ENCODE data around the gene ANKZF1.

DNA sequence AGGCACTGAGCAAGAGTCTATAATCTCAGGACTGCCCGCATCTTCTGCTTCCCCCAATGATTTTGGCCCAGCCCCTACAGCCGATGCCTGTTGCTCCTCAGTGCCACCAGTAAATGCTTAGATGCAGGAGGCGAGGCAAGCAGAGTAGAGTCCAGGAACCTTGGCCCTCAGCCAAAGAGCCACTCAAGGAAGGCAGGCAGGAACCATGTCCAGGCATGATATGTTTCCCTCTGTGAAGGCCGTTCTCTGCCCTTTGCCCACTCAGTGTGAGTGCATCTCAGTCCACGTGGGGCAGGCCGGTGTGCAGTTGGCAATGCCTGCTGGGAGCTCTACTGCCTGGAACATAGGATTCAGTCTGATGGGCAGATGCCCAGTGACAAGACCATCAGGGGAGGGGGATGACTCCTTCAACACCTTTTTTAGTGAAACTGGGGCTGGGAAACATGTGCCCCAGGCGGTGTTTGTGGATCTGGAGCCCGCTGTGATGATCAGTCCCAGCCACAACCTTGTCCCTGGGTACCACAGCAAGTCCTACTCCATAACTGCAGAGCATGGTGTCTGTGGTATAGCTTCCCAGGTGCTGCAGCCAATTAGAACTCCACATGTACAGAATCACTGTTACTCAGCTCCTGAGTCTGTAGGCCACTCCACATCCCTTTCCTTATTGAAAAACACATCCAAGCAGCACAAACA, 39.9 kb downstream of the ANKZF1 start:
- TF ChIP-seq, protein P1, sequence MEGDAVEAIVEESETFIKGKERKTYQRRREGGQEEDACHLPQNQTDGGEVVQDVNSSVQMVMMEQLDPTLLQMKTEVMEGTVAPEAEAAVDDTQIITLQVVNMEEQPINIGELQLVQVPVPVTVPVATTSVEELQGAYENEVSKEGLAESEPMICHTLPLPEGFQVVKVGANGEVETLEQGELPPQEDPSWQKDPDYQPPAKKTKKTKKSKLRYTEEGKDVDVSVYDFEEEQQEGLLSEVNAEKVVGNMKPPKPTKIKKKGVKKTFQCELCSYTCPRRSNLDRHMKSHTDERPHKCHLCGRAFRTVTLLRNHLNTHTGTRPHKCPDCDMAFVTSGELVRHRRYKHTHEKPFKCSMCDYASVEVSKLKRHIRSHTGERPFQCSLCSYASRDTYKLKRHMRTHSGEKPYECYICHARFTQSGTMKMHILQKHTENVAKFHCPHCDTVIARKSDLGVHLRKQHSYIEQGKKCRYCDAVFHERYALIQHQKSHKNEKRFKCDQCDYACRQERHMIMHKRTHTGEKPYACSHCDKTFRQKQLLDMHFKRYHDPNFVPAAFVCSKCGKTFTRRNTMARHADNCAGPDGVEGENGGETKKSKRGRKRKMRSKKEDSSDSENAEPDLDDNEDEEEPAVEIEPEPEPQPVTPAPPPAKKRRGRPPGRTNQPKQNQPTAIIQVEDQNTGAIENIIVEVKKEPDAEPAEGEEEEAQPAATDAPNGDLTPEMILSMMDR (IDR thresholded peaks at IDR 0.05) = no peak
- no peak for TF ChIP-seq POLR2AphosphoS5 (IDR thresholded peaks at IDR 0.05)

Data from prostate gland (tissue), 2 donors.